Measurements from ENCODE around the gene TNFRSF4.

Gene TNFRSF4

DNA sequence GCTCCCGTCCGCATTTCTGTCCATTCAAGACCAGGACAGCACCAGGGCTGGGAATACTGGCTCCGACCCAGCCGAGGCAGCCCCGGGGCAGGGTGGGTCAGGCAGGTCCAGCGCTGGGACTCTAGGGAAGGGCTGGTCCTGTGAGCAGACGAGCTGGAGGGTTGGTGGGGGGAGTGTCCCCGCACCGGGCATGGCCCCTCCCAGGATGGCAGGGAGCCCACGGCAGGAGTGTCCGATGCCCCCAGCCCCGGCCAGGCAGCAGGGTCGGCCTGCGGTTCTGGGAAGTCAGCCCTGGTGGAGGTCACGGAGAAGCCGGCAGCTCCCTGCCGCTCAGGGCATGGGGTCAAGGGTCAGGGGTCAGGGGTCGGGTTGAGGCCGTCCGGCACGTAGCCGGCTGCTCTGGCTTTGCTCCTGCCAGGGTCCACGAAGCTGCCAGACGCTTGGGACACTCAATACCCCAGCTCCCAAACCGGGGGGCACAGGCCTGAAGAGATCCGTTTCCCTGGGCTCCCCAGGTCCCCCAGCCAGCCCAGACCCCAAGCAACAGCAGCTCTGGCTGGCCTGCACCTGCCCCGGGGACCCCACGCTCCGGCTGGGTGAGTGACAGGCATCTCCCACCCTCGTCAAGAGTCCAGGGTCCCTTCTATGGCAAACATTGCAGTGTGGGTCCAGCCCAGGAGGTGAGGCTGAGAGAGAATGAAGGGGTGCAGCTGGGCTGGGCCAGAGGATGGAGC is 25.8 kb upstream of the TNFRSF4 start:
- Histone ChIP-seq H2BK120ac (ENCODE audit: low read depth, low read length) (no peak overlapping the region), H3K27me3 (ENCODE audit: insufficient read depth, low read length, poor library complexity) (no peaks in the 10 kb centered on the region), H3K79me1 (ENCODE audit: low read length) (no peaks in the 10 kb centered on the region), H2BK5ac (ENCODE audit: low read length) (no peak overlapping the region), H3K4me2 (ENCODE audit: low read length) (no peak overlapping the region), H2AK5ac (ENCODE audit: low read length) (no peak overlapping the region), H3K9ac (ENCODE audit: low read length) (no peak overlapping the region), H3K56ac (ENCODE audit: low read length) (no peak overlapping the region), H4K8ac (ENCODE audit: low read depth, low read length) (no peak overlapping the region), H3K36me3 (ENCODE audit: control insufficient read depth, insufficient read depth, low read length) (no peaks in the 10 kb centered on the region), H3K18ac (ENCODE audit: low read length) (no peak overlapping the region), H3K79me2 (ENCODE audit: control insufficient read depth, insufficient read depth, low read length) (no peaks in the 10 kb centered on the region), H4K5ac (ENCODE audit: low read length) (no peak overlapping the region), H2BK15ac (replicated peaks; ENCODE audit: low read depth) (no peak overlapping the region), H3K27ac (ENCODE audit: low read depth, low read length) (no peak overlapping the region), H3K23ac (ENCODE audit: low read length) (no peak overlapping the region), H3K4me3 (ENCODE audit: low read length) (no peak overlapping the region), H3K4ac (ENCODE audit: low read depth, low read length) (no peak overlapping the region), H3K4me1 (ENCODE audit: control insufficient read depth, low read depth, low read length) (no peaks in the 10 kb centered on the region)
- no CpG with 5 or more reads among the region's 30 CpGs for WGBS (ENCODE audit: extremely low coverage, insufficient coverage, low lambda C conversion rate)
- DNase-seq = no peak

GRCh38 chr1:1239227-1239613 is 25.3 kb upstream of the TNFRSF4 start:
- H3K79me1 ChIP-seq (ENCODE audit: low read length) = peaks cover 4% of the 10 kb centered on the region
- no peak overlapping the region for H3K23ac ChIP-seq (ENCODE audit: low read length)
- H2BK120ac ChIP-seq (ENCODE audit: low read depth, low read length) = no peak overlapping the region
- H3K27ac ChIP-seq (ENCODE audit: low read depth, low read length) = no peak overlapping the region
- no peaks in the 10 kb centered on the region for H3K36me3 ChIP-seq (ENCODE audit: control insufficient read depth, insufficient read depth, low read length)
- no CpG with 5 or more reads among the region's 15 CpGs for WGBS (ENCODE audit: extremely low coverage, insufficient coverage, low lambda C conversion rate)
- no peak overlapping the region for H3K4me2 ChIP-seq (ENCODE audit: low read length)
- H3K79me2 ChIP-seq (ENCODE audit: control insufficient read depth, insufficient read depth, low read length) = no peaks in the 10 kb centered on the region
- H3K27me3 ChIP-seq (ENCODE audit: insufficient read depth, low read length, poor library complexity) = no peaks in the 10 kb centered on the region
- no peak overlapping the region for H4K8ac ChIP-seq (ENCODE audit: low read depth, low read length)
- no peak overlapping the region for H3K9ac ChIP-seq (ENCODE audit: low read length)
- no peak overlapping the region for H2AK5ac ChIP-seq (ENCODE audit: low read length)
- no peak overlapping the region for H2BK15ac ChIP-seq (replicated peaks; ENCODE audit: low read depth)
- no peak overlapping the region for H3K18ac ChIP-seq (ENCODE audit: low read length)
- H2BK5ac ChIP-seq (ENCODE audit: low read length) = no peak overlapping the region
- no peak overlapping the region for H3K4ac ChIP-seq (ENCODE audit: low read depth, low read length)
- no peak overlapping the region for H3K4me3 ChIP-seq (ENCODE audit: low read length)
- no peak overlapping the region for H4K5ac ChIP-seq (ENCODE audit: low read length)
- DNase-seq = no peak
- H3K4me1 ChIP-seq (ENCODE audit: control insufficient read depth, low read depth, low read length) = no peaks in the 10 kb centered on the region
- no peak overlapping the region for H3K56ac ChIP-seq (ENCODE audit: low read length)

- no peak overlapping the region for H2BK15ac ChIP-seq (replicated peaks; ENCODE audit: low read depth)
- H3K79me2 ChIP-seq (ENCODE audit: control insufficient read depth, insufficient read depth, low read length) = peaks cover 4% of the 10 kb centered on the region
- H3K4me1 ChIP-seq (ENCODE audit: control insufficient read depth, low read depth, low read length) = no peaks in the 10 kb centered on the region
- H3K27ac ChIP-seq (ENCODE audit: low read depth, low read length) = no peak overlapping the region
- no CpG with 5 or more reads among the region's 19 CpGs for WGBS (ENCODE audit: extremely low coverage, insufficient coverage, low lambda C conversion rate)
- no peak overlapping the region for H4K8ac ChIP-seq (ENCODE audit: low read depth, low read length)
- H3K23ac ChIP-seq (ENCODE audit: low read length) = no peak overlapping the region
- no peak overlapping the region for H3K56ac ChIP-seq (ENCODE audit: low read length)
- H4K5ac ChIP-seq (ENCODE audit: low read length) = no peak overlapping the region
- no peaks in the 10 kb centered on the region for H3K27me3 ChIP-seq (ENCODE audit: insufficient read depth, low read length, poor library complexity)
- no peak overlapping the region for H3K4ac ChIP-seq (ENCODE audit: low read depth, low read length)
- H3K4me2 ChIP-seq (ENCODE audit: low read length) = no peak overlapping the region
- peaks cover 7% of the 10 kb centered on the region for H3K79me1 ChIP-seq (ENCODE audit: low read length)
- H3K36me3 ChIP-seq (ENCODE audit: control insufficient read depth, insufficient read depth, low read length) = no peaks in the 10 kb centered on the region
- no peak overlapping the region for H3K18ac ChIP-seq (ENCODE audit: low read length)
- DNase-seq = no peak
- H3K9ac ChIP-seq (ENCODE audit: low read length) = no peak overlapping the region
- no peak overlapping the region for H2BK5ac ChIP-seq (ENCODE audit: low read length)
- no peak overlapping the region for H3K4me3 ChIP-seq (ENCODE audit: low read length)
- H2BK120ac ChIP-seq (ENCODE audit: low read depth, low read length) = no peak overlapping the region
- no peak overlapping the region for H2AK5ac ChIP-seq (ENCODE audit: low read length)
Measured at GRCh38 chr1:1238702-1239178, 24.8 kb upstream of the TNFRSF4 start.

GRCh38 chr1:1237874-1238701 is 24.1 kb upstream of the TNFRSF4 start:
- H3K9ac ChIP-seq (ENCODE audit: low read length) = no peak overlapping the region
- no peaks in the 10 kb centered on the region for H3K36me3 ChIP-seq (ENCODE audit: control insufficient read depth, insufficient read depth, low read length)
- H3K4me2 ChIP-seq (ENCODE audit: low read length) = no peak overlapping the region
- DNase-seq = no peak
- no peaks in the 10 kb centered on the region for H3K27me3 ChIP-seq (ENCODE audit: insufficient read depth, low read length, poor library complexity)
- no peak overlapping the region for H3K4me3 ChIP-seq (ENCODE audit: low read length)
- H3K79me1 ChIP-seq (ENCODE audit: low read length) = peaks cover 10% of the 10 kb centered on the region
- H3K4ac ChIP-seq (ENCODE audit: low read depth, low read length) = no peak overlapping the region
- no peak overlapping the region for H2BK120ac ChIP-seq (ENCODE audit: low read depth, low read length)
- no peak overlapping the region for H2BK5ac ChIP-seq (ENCODE audit: low read length)
- no CpG with 5 or more reads among the region's 48 CpGs for WGBS (ENCODE audit: extremely low coverage, insufficient coverage, low lambda C conversion rate)
- no peak overlapping the region for H3K27ac ChIP-seq (ENCODE audit: low read depth, low read length)
- H4K8ac ChIP-seq (ENCODE audit: low read depth, low read length) = no peak overlapping the region
- no peak overlapping the region for H2BK15ac ChIP-seq (replicated peaks; ENCODE audit: low read depth)
- no peak overlapping the region for H3K18ac ChIP-seq (ENCODE audit: low read length)
- H2AK5ac ChIP-seq (ENCODE audit: low read length) = no peak overlapping the region
- H3K4me1 ChIP-seq (ENCODE audit: control insufficient read depth, low read depth, low read length) = no peaks in the 10 kb centered on the region
- H4K5ac ChIP-seq (ENCODE audit: low read length) = no peak overlapping the region
- H3K56ac ChIP-seq (ENCODE audit: low read length) = no peak overlapping the region
- peaks cover 10% of the 10 kb centered on the region for H3K79me2 ChIP-seq (ENCODE audit: control insufficient read depth, insufficient read depth, low read length)
- no peak overlapping the region for H3K23ac ChIP-seq (ENCODE audit: low read length)

- Histone ChIP-seq H2BK15ac (replicated peaks; ENCODE audit: low read depth) (no peak overlapping the region), H3K4ac (ENCODE audit: low read depth, low read length) (no peak overlapping the region), H3K4me2 (ENCODE audit: low read length) (no peak overlapping the region), H3K79me2 (ENCODE audit: control insufficient read depth, insufficient read depth, low read length) (peaks cover 14% of the 10 kb centered on the region), H3K79me1 (ENCODE audit: low read length) (peaks cover 14% of the 10 kb centered on the region), H3K36me3 (ENCODE audit: control insufficient read depth, insufficient read depth, low read length) (no peaks in the 10 kb centered on the region), H4K8ac (ENCODE audit: low read depth, low read length) (no peak overlapping the region), H3K18ac (ENCODE audit: low read length) (no peak overlapping the region), H3K23ac (ENCODE audit: low read length) (no peak overlapping the region), H2BK120ac (ENCODE audit: low read depth, low read length) (no peak overlapping the region), H3K9ac (ENCODE audit: low read length) (no peak overlapping the region), H3K27ac (ENCODE audit: low read depth, low read length) (no peak overlapping the region), H3K4me1 (ENCODE audit: control insufficient read depth, low read depth, low read length) (peaks cover 3% of the 10 kb centered on the region), H3K27me3 (ENCODE audit: insufficient read depth, low read length, poor library complexity) (no peaks in the 10 kb centered on the region), H2BK5ac (ENCODE audit: low read length) (no peak overlapping the region), H2AK5ac (ENCODE audit: low read length) (no peak overlapping the region), H4K5ac (ENCODE audit: low read length) (no peak overlapping the region), H3K4me3 (ENCODE audit: low read length) (no peak overlapping the region), H3K56ac (ENCODE audit: low read length) (no peak overlapping the region)
- no peak for DNase-seq
- no CpG with 5 or more reads among the region's 34 CpGs for WGBS (ENCODE audit: extremely low coverage, insufficient coverage, low lambda C conversion rate)
Measured at GRCh38 chr1:1236945-1237873, 23.3 kb upstream of the TNFRSF4 start.
